ENCODE results near the gene PAQR3. TPM values are rescaled to one million over a fixed set of nuclear protein-coding genes. Genes with fewer than 3 reads are reported as not detected.
A peak's percentile ranks its signal among the peaks of the same experiment; 100 is the strongest.

Gene PAQR3, protein sequence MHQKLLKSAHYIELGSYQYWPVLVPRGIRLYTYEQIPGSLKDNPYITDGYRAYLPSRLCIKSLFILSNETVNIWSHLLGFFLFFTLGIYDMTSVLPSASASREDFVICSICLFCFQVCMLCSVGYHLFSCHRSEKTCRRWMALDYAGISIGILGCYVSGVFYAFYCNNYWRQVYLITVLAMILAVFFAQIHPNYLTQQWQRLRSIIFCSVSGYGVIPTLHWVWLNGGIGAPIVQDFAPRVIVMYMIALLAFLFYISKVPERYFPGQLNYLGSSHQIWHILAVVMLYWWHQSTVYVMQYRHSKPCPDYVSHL
- total RNA-seq, result 10 to 100 TPM; 37.8 to 59.3 (median 42.8) TPM

DNA sequence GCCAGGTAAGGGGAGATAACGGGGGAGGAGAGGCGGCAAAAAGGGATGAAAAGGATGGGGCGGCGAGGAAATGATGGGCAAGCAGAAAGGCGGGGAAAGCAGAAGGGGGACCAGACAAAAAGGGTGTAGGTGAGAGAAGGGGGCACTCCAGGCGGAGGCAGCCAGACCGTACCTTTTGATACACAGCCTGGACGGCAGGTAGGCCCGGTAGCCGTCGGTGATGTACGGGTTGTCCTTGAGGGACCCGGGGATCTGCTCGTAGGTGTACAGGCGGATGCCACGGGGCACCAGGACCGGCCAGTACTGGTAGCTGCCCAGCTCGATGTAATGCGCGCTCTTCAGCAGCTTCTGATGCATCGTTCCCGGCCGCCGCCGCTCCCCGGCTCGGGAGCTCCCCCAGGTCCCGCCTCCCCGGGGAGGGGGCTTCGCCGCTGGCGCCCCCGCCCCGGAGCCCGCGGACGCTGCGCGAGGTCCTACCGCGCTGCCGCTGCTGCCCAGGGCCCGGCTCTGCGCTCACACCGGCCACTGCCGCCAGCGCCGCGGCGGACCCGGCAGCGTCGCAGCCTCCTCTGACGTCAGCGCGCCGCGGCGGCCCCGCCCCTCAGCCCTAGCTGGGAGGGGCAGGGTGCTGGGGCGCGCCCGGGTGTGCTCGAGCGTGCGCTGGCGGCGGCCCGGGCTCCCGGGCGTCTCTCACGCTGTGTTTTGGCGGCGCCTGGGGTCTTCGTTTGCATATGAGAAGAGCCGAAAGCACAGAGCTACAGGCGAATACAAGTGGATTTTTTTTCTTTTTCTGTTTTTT lies at the start of gene PAQR3:
TSS of gene PAQR3 (minus strand) at position 571 of the 799 bp plus-strand sequence. CDS start at position 357, 214 bp downstream.
- TF ChIP-seq POLR2A (IDR thresholded peaks at IDR 0.05; ENCODE audit: low read depth), result peak; percentile 8
- TF ChIP-seq EP300 (IDR thresholded peaks at IDR 0.05), result no peak
- peak; percentile 78 to 86 for TF ChIP-seq POLR2AphosphoS5 (IDR thresholded peaks at IDR 0.05)
- intact Hi-C loops (cut with DNase I), result no loop called here
- Histone ChIP-seq H3K27me3 (no peaks in the 10 kb centered on the region), H3K27ac (replicated peaks in 1 of 4) (peak within 1 kb of the TSS; percentile 85 to 91 (median 89)), H3K4me1 (peaks cover 13 to 48% (median 45%) of the 10 kb centered on the region in 4 donors), H3K36me3 (peaks cover 0 to 2% (median 0%) of the 10 kb centered on the region in 4 donors), H3K9me3 (no peaks in the 10 kb centered on the region), H3K4me3 (peak within 1 kb of the TSS; percentile 72 to 98 (median 86))
- WGBS, result under 1% methylated on average over 28 of the region's 77 CpGs
- DNase-seq (ENCODE audit: extremely low spot score), result no peak

DNA sequence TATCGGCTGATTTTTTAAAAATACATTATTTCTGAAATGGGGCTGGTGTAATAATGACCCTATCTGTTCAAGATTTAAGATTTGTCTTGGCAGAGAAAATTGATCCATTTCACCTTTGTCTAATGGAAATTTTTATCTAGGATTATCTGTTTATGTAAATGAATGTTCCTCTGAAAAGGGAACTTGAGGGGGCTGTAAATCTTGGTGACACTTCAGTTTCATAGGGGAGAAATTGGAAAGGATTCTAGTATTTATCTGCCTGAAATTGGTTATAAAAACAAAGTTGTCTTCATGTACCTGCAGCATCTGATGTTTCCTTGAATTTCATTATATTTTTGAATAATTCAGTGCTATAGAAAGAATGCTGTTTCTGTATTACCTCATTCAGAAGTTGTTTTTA lies 48.4 kb upstream of the PAQR3 start:
- 100% methylated on average over 1 of the region's 1 CpG for WGBS
- DNase-seq (ENCODE audit: extremely low spot score), result no peak
- no peak for TF ChIP-seq EP300 (IDR thresholded peaks at IDR 0.05)
- no peaks in the 10 kb centered on the region for H3K27me3 ChIP-seq
- no peaks in the 10 kb centered on the region for H3K4me1 ChIP-seq
- no peak overlapping the region for H3K4me3 ChIP-seq
- H3K27ac ChIP-seq (replicated peaks in 1 of 4), result no peak overlapping the region
- intact Hi-C loops (cut with DNase I), result no loop called here
- H3K36me3 ChIP-seq, result no peaks in the 10 kb centered on the region
- H3K9me3 ChIP-seq, result no peaks in the 10 kb centered on the region

DNA sequence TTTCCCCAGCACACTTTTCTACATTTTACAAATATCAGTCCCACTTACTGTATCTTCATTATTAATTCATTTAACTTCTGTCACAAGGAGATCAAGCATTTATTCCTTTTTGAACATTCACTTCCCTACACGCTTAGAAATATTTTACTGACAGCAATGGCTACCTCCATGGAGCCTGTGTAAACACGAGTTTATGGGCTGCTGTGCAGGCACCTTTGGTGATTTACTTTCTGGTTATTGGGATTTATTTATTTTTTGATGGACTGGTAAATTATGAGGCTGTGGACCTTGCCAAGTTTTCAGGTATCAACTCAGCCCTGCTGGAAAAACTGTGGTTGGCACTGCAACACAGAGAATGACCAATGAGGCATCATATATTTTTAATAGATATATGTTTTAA lies 45.4 kb upstream of the PAQR3 start:
- no peak for DNase-seq (ENCODE audit: extremely low spot score)
- no peaks in the 10 kb centered on the region for H3K9me3 ChIP-seq
- H3K4me1 ChIP-seq, result no peaks in the 10 kb centered on the region
- intact Hi-C loops (cut with DNase I), result no loop called here
- no peak overlapping the region for H3K4me3 ChIP-seq
- TF ChIP-seq POLR2A (IDR thresholded peaks at IDR 0.05; ENCODE audit: low read depth) (no peak), EP300 (IDR thresholded peaks at IDR 0.05) (no peak), POLR2AphosphoS5 (IDR thresholded peaks at IDR 0.05) (no peak)
- TF ChIP-seq, protein P1, sequence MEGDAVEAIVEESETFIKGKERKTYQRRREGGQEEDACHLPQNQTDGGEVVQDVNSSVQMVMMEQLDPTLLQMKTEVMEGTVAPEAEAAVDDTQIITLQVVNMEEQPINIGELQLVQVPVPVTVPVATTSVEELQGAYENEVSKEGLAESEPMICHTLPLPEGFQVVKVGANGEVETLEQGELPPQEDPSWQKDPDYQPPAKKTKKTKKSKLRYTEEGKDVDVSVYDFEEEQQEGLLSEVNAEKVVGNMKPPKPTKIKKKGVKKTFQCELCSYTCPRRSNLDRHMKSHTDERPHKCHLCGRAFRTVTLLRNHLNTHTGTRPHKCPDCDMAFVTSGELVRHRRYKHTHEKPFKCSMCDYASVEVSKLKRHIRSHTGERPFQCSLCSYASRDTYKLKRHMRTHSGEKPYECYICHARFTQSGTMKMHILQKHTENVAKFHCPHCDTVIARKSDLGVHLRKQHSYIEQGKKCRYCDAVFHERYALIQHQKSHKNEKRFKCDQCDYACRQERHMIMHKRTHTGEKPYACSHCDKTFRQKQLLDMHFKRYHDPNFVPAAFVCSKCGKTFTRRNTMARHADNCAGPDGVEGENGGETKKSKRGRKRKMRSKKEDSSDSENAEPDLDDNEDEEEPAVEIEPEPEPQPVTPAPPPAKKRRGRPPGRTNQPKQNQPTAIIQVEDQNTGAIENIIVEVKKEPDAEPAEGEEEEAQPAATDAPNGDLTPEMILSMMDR (IDR thresholded peaks at IDR 0.05), result no peak
- 73% methylated on average over 2 of the region's 2 CpGs for WGBS
- H3K27me3 ChIP-seq, result no peaks in the 10 kb centered on the region
- peaks cover 0 to 3% (median 0%) of the 10 kb centered on the region in 4 donors for H3K36me3 ChIP-seq
- no peak overlapping the region for H3K27ac ChIP-seq (replicated peaks in 1 of 4)

DNA sequence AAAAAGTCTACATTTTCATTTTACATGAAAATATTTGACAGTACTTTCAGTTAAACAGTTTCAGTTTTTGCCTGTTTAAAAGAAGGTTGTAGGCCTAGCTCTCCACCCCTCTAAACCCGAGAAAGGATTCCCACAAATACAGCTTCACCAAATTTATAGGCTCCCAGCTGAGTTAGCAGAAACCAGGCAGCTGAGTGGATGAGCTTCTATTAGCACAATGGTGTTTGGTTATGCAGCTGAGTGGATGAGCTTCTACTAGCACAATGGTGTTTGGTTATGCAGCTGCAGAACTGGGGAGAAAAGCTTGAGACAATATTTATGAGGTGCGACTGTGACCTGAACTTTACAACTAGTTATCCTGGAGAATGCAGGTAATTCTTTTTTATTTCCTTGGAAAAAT lies 36.6 kb upstream of the PAQR3 start:
- H3K27me3 ChIP-seq, result no peaks in the 10 kb centered on the region
- no peak overlapping the region for H3K4me3 ChIP-seq
- intact Hi-C loops (cut with DNase I), result no loop called here
- 91% methylated on average over 2 of the region's 2 CpGs for WGBS
- H3K9me3 ChIP-seq, result no peaks in the 10 kb centered on the region
- H3K4me1 ChIP-seq, result peaks cover 4 to 40% (median 23%) of the 10 kb centered on the region in 4 donors
- no peak for DNase-seq (ENCODE audit: extremely low spot score)
- no peak overlapping the region for H3K27ac ChIP-seq (replicated peaks in 1 of 4)
- TF ChIP-seq, protein P1 (IDR thresholded peaks at IDR 0.05), result no peak
- TF ChIP-seq POLR2A (IDR thresholded peaks at IDR 0.05; ENCODE audit: low read depth) (no peak), POLR2AphosphoS5 (IDR thresholded peaks at IDR 0.05) (no peak), EP300 (IDR thresholded peaks at IDR 0.05) (no peak)
- H3K36me3 ChIP-seq, result no peaks in the 10 kb centered on the region

DNA sequence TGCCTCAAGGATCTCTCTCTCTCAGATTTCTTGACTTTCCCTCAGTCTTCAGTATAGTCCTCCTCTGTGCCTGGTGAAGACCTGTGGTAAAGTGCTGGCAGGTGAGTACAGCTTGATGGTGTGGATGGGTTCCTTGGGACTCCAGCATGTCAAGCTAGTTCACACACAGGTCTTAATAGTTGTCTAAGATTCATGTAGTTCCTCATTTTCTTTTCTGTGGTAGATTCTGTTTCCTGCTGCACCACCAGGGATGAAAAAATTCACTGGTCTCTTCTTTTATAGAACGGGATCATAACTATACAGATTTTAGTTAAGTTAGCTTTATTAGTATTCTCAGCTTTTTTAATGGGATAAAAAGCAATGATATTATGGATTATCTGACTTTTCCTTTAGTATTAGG lies 32.5 kb upstream of the PAQR3 start:
- TF ChIP-seq POLR2A (IDR thresholded peaks at IDR 0.05; ENCODE audit: low read depth), result no peak
- TF ChIP-seq EP300 (IDR thresholded peaks at IDR 0.05), result no peak
- TF ChIP-seq, protein P1 (IDR thresholded peaks at IDR 0.05), result no peak
- no peak for TF ChIP-seq POLR2AphosphoS5 (IDR thresholded peaks at IDR 0.05)
- Histone ChIP-seq H3K9me3 (no peaks in the 10 kb centered on the region), H3K36me3 (no peaks in the 10 kb centered on the region), H3K4me3 (peak overlapping the region; percentile 6 to 42 (median 40)), H3K27ac (replicated peaks in 1 of 4) (peak overlapping the region; percentile 76 to 79 (median 77)), H3K27me3 (no peaks in the 10 kb centered on the region), H3K4me1 (peaks cover 4 to 47% (median 31%) of the 10 kb centered on the region in 4 donors)
- 69% methylated on average over 1 of the region's 1 CpG for WGBS
- intact Hi-C loops (cut with DNase I), result no loop called here
- no peak for DNase-seq (ENCODE audit: extremely low spot score)
